Endothelial cell of umbilical vein (primary cell): Measurements from ENCODE around the gene GNAT1.

Experiments used
- EZH2 ChIP-seq: IDR thresholded peaks from 2 replicates; pipeline ENCODE4 v1.6.1; 2012; ENCODE audit warnings: borderline replicate concordance, low read depth, mild to moderate bottlenecking, moderate library complexity, low read length, inconsistent platforms; ENCODE audit not compliant: severe bottlenecking
- FOS ChIP-seq: IDR thresholded peaks from 2 replicates; pipeline ENCODE4 v1.6.1; 2011; ENCODE audit warnings: mild to moderate bottlenecking, low read length, moderate library complexity, borderline replicate concordance; ENCODE audit not compliant: insufficient read depth
- MYC ChIP-seq: IDR thresholded peaks from one replicate; pipeline ENCODE4 v1.6.1; 2011; ENCODE audit warnings: mild to moderate bottlenecking, low read depth, low read length
- POLR2A ChIP-seq: IDR thresholded peaks from 2 replicates; pipeline ENCODE4 v1.6.1; 2012; ENCODE audit warnings: low read depth, mild to moderate bottlenecking, control low read depth, low read length
- POLR2AphosphoS5 ChIP-seq: IDR thresholded peaks from 2 replicates; pipeline ENCODE4 v1.6.1; 2012; ENCODE audit warnings: low read depth, mild to moderate bottlenecking, control low read depth, low read length, moderate library complexity; ENCODE audit not compliant: insufficient read depth
- TF ChIP-seq, protein P1 (sequence below), 2 donors: IDR thresholded peaks; 1 replicate in 1 of 2; 2 replicates in 1 of 2; pipeline ENCODE4 v1.5.1; 2011; ENCODE audit warnings: low read length in 2 of 2, mild to moderate bottlenecking in 2 of 2, moderate library complexity in 2 of 2, control low read depth in 1 of 2, inconsistent platforms in 1 of 2, low read depth in 1 of 2; ENCODE audit not compliant: insufficient read depth in 1 of 2; ENCODE audit errors: extremely low read depth in 1 of 2
- TF ChIP-seq, protein P2 (sequence below): IDR thresholded peaks from 2 replicates; pipeline ENCODE4 v1.6.1; 2011; ENCODE audit not compliant: insufficient read depth, insufficient read length

DNA sequence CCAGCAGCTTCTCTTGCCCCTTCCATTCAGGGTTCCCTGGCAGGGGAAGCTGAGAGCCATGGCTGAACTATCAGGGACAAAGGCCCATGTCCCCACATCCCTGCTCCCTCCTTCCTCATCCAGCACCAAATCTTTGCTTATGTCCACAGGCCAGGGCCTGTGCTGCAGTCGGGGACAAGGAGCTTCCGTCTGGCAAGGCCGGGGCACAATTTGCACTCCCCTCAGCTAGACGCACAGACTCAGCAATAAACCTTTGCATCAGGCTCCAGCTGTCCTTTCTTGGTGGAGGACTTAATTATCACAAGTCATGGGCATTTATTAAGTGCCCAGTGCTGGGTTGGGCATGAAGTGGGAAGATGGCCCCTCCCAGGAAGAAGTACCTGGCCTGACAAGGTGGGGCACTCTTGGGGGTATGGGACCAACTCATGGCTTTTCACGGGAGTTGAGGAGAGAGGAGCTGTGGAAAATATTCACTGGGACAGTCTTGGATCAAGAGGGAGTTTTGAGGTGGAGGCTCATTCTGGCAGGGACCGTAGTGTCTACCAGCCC, 4.9 kb downstream of the GNAT1 start:
- TF ChIP-seq, protein P1, sequence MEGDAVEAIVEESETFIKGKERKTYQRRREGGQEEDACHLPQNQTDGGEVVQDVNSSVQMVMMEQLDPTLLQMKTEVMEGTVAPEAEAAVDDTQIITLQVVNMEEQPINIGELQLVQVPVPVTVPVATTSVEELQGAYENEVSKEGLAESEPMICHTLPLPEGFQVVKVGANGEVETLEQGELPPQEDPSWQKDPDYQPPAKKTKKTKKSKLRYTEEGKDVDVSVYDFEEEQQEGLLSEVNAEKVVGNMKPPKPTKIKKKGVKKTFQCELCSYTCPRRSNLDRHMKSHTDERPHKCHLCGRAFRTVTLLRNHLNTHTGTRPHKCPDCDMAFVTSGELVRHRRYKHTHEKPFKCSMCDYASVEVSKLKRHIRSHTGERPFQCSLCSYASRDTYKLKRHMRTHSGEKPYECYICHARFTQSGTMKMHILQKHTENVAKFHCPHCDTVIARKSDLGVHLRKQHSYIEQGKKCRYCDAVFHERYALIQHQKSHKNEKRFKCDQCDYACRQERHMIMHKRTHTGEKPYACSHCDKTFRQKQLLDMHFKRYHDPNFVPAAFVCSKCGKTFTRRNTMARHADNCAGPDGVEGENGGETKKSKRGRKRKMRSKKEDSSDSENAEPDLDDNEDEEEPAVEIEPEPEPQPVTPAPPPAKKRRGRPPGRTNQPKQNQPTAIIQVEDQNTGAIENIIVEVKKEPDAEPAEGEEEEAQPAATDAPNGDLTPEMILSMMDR (IDR thresholded peaks at IDR 0.05; ENCODE audit: extremely low read depth in 1 of 2, insufficient read depth in 1 of 2, low read depth in 1 of 2, low read length in 2 of 2): no peak
- TF ChIP-seq POLR2A: no peak
- no peak for TF ChIP-seq EZH2
- no peak for TF ChIP-seq POLR2AphosphoS5
- TF ChIP-seq, protein P2, sequence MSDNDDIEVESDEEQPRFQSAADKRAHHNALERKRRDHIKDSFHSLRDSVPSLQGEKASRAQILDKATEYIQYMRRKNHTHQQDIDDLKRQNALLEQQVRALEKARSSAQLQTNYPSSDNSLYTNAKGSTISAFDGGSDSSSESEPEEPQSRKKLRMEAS: no peak
- no peak for TF ChIP-seq FOS
- TF ChIP-seq MYC: no peak
